H9 (cell line): Measurements from ENCODE around the gene ADGRA1. TPM values are rescaled to one million over a fixed set of nuclear protein-coding genes. Genes with fewer than 3 reads are reported as not detected.

Source experiments
- DNase-seq: peaks from one replicate; pipeline ENCODE4 v3.0.0-alpha.2; 2017
- H2AFZ ChIP-seq: one replicate; pipeline ENCODE4 v1.6.1; 2013; ENCODE audit warnings: mild to moderate bottlenecking, low read length, control low read depth, moderate library complexity
- H2AK5ac ChIP-seq: 2 replicates; pipeline ENCODE4 v1.6.1; 2013; ENCODE audit warnings: low read length, control low read depth, mixed read lengths; ENCODE audit not compliant: insufficient read length
- H2BK120ac ChIP-seq: one replicate; pipeline ENCODE4 v1.6.1; 2013; ENCODE audit warnings: low read depth, mild to moderate bottlenecking, low read length, control low read depth, inconsistent platforms; ENCODE audit not compliant: poor library complexity, severe bottlenecking
- H2BK12ac ChIP-seq: 2 replicates; pipeline ENCODE4 v1.6.1; 2013; ENCODE audit warnings: low read length, control low read depth, mixed read lengths, low read depth; ENCODE audit not compliant: insufficient read length
- H2BK15ac ChIP-seq: 2 replicates; pipeline ENCODE4 v1.6.1; 2013; ENCODE audit warnings: low read depth, low read length, control low read depth
- H2BK20ac ChIP-seq: one replicate; pipeline ENCODE4 v1.6.1; 2013; ENCODE audit warnings: low read depth, mild to moderate bottlenecking, low read length, control low read depth, inconsistent platforms; ENCODE audit not compliant: poor library complexity, severe bottlenecking
- H2BK5ac ChIP-seq: 2 replicates; pipeline ENCODE4 v1.6.1; 2013; ENCODE audit warnings: low read length, control low read depth, mixed read lengths; ENCODE audit not compliant: insufficient read length
- H3K14ac ChIP-seq: 2 replicates; pipeline ENCODE4 v1.6.1; 2013; ENCODE audit warnings: low read length, control low read depth; ENCODE audit not compliant: insufficient read depth
- H3K18ac ChIP-seq: 2 replicates; pipeline ENCODE4 v1.6.1; 2013; ENCODE audit warnings: low read depth, mild to moderate bottlenecking, mixed read lengths, low read length, control low read depth; ENCODE audit not compliant: insufficient read length
- H3K23ac ChIP-seq: 2 replicates; pipeline ENCODE4 v1.6.1; 2013; ENCODE audit warnings: low read length, control low read depth, mixed read lengths, low read depth; ENCODE audit not compliant: insufficient read length
- H3K23me2 ChIP-seq: 2 replicates; pipeline ENCODE4 v1.6.1; 2013; ENCODE audit warnings: low read depth, mild to moderate bottlenecking, mixed read lengths, low read length, control low read depth; ENCODE audit not compliant: insufficient read length, poor library complexity, severe bottlenecking
- H3K27ac ChIP-seq: 2 replicates; pipeline ENCODE4 v1.5.1; 2013; ENCODE audit warnings: low read length, control low read depth, mixed read lengths, low read depth; ENCODE audit not compliant: insufficient read length
- H3K27me3 ChIP-seq: 2 replicates; pipeline ENCODE4 v1.6.1; 2013; ENCODE audit warnings: low read length, control low read depth, inconsistent platforms; ENCODE audit not compliant: insufficient read depth
- H3K4ac ChIP-seq: 2 replicates; pipeline ENCODE4 v1.6.1; 2013; ENCODE audit warnings: low read depth, mild to moderate bottlenecking, control low read depth, inconsistent platforms, low read length, moderate library complexity
- H3K4me1 ChIP-seq: 2 replicates; pipeline ENCODE4 v1.6.1; 2013; ENCODE audit warnings: low read length, control low read depth, inconsistent platforms; ENCODE audit not compliant: insufficient read depth
- H3K4me2 ChIP-seq: 2 replicates; pipeline ENCODE4 v1.6.1; 2013; ENCODE audit warnings: low read length, control low read depth, mixed read lengths; ENCODE audit not compliant: insufficient read length, insufficient read depth
- H3K56ac ChIP-seq: 2 replicates; pipeline ENCODE4 v1.6.1; 2013; ENCODE audit warnings: low read depth, mild to moderate bottlenecking, mixed read lengths, low read length, control low read depth; ENCODE audit not compliant: insufficient read length
- H3K79me1 ChIP-seq: 2 replicates; pipeline ENCODE4 v1.6.1; 2013; ENCODE audit warnings: low read depth, mild to moderate bottlenecking, moderate library complexity, low read length, control low read depth, inconsistent platforms; ENCODE audit not compliant: insufficient read depth, poor library complexity, severe bottlenecking
- H3K79me2 ChIP-seq: 2 replicates; pipeline ENCODE4 v1.6.1; 2013; ENCODE audit warnings: low read length, control low read depth, inconsistent platforms; ENCODE audit not compliant: insufficient read depth
- H3K9ac ChIP-seq: 2 replicates; pipeline ENCODE4 v1.6.1; 2013; ENCODE audit warnings: low read length, control low read depth, mixed read lengths; ENCODE audit not compliant: insufficient read length; ENCODE audit errors: extremely low read depth
- H3K9me3 ChIP-seq: one replicate; pipeline ENCODE4 v1.6.1; 2013; ENCODE audit warnings: low read depth, low read length, inconsistent platforms; ENCODE audit not compliant: control insufficient read depth
- H3T11ph ChIP-seq: one replicate; pipeline ENCODE4 v1.6.1; 2013; ENCODE audit warnings: mild to moderate bottlenecking, low read length, control low read depth, inconsistent platforms
- H4K20me1 ChIP-seq: one replicate; pipeline ENCODE4 v1.6.1; 2013; ENCODE audit not compliant: control insufficient read depth, insufficient read length, insufficient read depth
- H4K5ac ChIP-seq: 2 replicates; pipeline ENCODE4 v1.6.1; 2013; ENCODE audit warnings: low read depth, mild to moderate bottlenecking, mixed read lengths, low read length, control low read depth; ENCODE audit not compliant: insufficient read length
- H4K8ac ChIP-seq: replicated peaks from 2 replicates; pipeline ENCODE4 v1.6.1; 2013; ENCODE audit warnings: low read length, control low read depth, mixed read lengths, low read depth; ENCODE audit not compliant: insufficient read length
- H4K91ac ChIP-seq: 2 replicates; pipeline ENCODE4 v1.6.1; 2013; ENCODE audit warnings: low read depth, mild to moderate bottlenecking, moderate library complexity, mixed read lengths, low read length, control low read depth; ENCODE audit not compliant: insufficient read length
- H3K27ac Mint-ChIP-seq, 3 experiments: 2 replicates in 2 of 3; 3 replicates in 1 of 3; pipeline ENCODE4 v1.8.0; 2020 to 2021; ENCODE audit warnings: mixed read lengths in 3 of 3, mild to moderate bottlenecking in 1 of 3, moderate library complexity in 1 of 3
- H3K27me3 Mint-ChIP-seq: 2 replicates; pipeline ENCODE4 v1.8.0; 2021; ENCODE audit warnings: low read depth, mild to moderate bottlenecking, moderate library complexity, mixed read lengths
- H3K36me3 Mint-ChIP-seq, 3 experiments: 2 replicates in 2 of 3; 3 replicates in 1 of 3; pipeline ENCODE4 v1.8.0; 2020 to 2021; ENCODE audit warnings: low read depth in 3 of 3, mixed read lengths in 3 of 3; ENCODE audit not compliant: insufficient read depth in 1 of 3
- H3K4me1 Mint-ChIP-seq, 2 experiments: 2 replicates each; pipeline ENCODE4 v1.8.0; 2020; ENCODE audit warnings: mixed read lengths in 2 of 2
- H3K4me3 Mint-ChIP-seq, 2 experiments: 2 replicates in 1 of 2; 3 replicates in 1 of 2; pipeline ENCODE4 v1.8.0; 2020 to 2021; ENCODE audit warnings: mild to moderate bottlenecking in 2 of 2, mixed read lengths in 2 of 2, moderate library complexity in 1 of 2
- H3K9me3 Mint-ChIP-seq, 2 experiments: 2 replicates in 1 of 2; 3 replicates in 1 of 2; pipeline ENCODE4 v1.8.0; 2020; ENCODE audit warnings: mild to moderate bottlenecking in 2 of 2, mixed read lengths in 2 of 2, moderate library complexity in 1 of 2
- CTCF ChIP-seq: fragments of 200-600 bp; sonication (generic); conservative IDR thresholded peaks from 3 replicates; pipeline ENCODE4 v1.8.0; 2021; ENCODE audit warnings: antibody characterized with exemption, mild to moderate bottlenecking
- WGBS: extraction: QIAGEN DNeasy Blood & Tissue Kit; methylation state at CpG from one replicate; pipeline ENCODE4 v1.1.7; 2013; ENCODE audit warnings: missing lambda C conversion rate, low lambda C conversion rate, mixed read lengths; ENCODE audit not compliant: insufficient read length; ENCODE audit errors: extremely low coverage; 5-methylcytosine and 5-hydroxymethylcytosine counted together
- total RNA-seq: library from RNA; stranded (reverse); gene quantifications from 2 replicates; pipeline ENCODE4 v1.2.1, GENCODE V29; 2021

Gene ADGRA1
- total RNA-seq, 1 experiment from 2014 or later: 0.11 TPM

- no peak overlapping the region for H3K23ac ChIP-seq
- peaks cover 2 to 12% of the 10 kb centered on the region in 2 experiments; a peak in 3 of 4 replicates for H3K4me1 Mint-ChIP-seq
- DNase-seq: no peak
- no peak overlapping the region for H3K4me2 ChIP-seq
- H2AK5ac ChIP-seq: no peak overlapping the region
- no peak overlapping the region for H2BK15ac ChIP-seq
- no peak overlapping the region for H3K4ac ChIP-seq
- no peaks in the 10 kb centered on the region for H3K9me3 Mint-ChIP-seq
- peaks cover 7% of the 10 kb centered on the region for H3K23me2 ChIP-seq
- WGBS: no CpG with 5 or more reads among the region's 30 CpGs
- no peak overlapping the region for H2BK120ac ChIP-seq
- H3K56ac ChIP-seq: no peak overlapping the region
- no peak for TF ChIP-seq CTCF
- no peak overlapping the region; a peak in 1 of 7 replicates for H3K27ac Mint-ChIP-seq
- H3K18ac ChIP-seq: no peak overlapping the region
- H3K14ac ChIP-seq: no peak overlapping the region
- H3K27ac ChIP-seq: no peak overlapping the region
- H3K4me1 ChIP-seq: no peaks in the 10 kb centered on the region
- H3K27me3 Mint-ChIP-seq: peaks cover 38% of the 10 kb centered on the region
- H3K9ac ChIP-seq: no peak overlapping the region
- H3K9me3 ChIP-seq: no peaks in the 10 kb centered on the region
- H3K4me3 Mint-ChIP-seq: no peak overlapping the region
- no peaks in the 10 kb centered on the region; a peak in 1 of 7 replicates for H3K36me3 Mint-ChIP-seq
- no peak overlapping the region for H2BK12ac ChIP-seq
- no peak overlapping the region for H4K8ac ChIP-seq
- H2BK5ac ChIP-seq: no peak overlapping the region
- H3K79me1 ChIP-seq: no peaks in the 10 kb centered on the region
- no peaks in the 10 kb centered on the region for H4K20me1 ChIP-seq
- no peaks in the 10 kb centered on the region for H3K79me2 ChIP-seq
- peaks cover 12% of the 10 kb centered on the region for H3K27me3 ChIP-seq
- H4K91ac ChIP-seq: no peak overlapping the region
- H2AFZ ChIP-seq: no peak overlapping the region
- no peak overlapping the region for H4K5ac ChIP-seq
- no peak overlapping the region for H3T11ph ChIP-seq
- no peak overlapping the region for H2BK20ac ChIP-seq
Measured at GRCh38 chr10:133083422-133084100, 4.2 kb upstream of the ADGRA1 start.
